GM18511 (cell line): ENCODE measurements around the gene FRAS1.
"Not testable (repeated sequence)": the region's sequence is repeated elsewhere in the genome, so short reads cannot be mapped to it uniquely, and the experiment has no call there.

ENCODE experiments used
- ATAC-seq: cut with Tn5 transposase; IDR thresholded peaks from one replicate; pipeline ENCODE4 v1.9.1; 2021; ENCODE audit warnings: mild to moderate bottlenecking, moderate library complexity; ENCODE audit not compliant: unreplicated experiment

Gene FRAS1, protein sequence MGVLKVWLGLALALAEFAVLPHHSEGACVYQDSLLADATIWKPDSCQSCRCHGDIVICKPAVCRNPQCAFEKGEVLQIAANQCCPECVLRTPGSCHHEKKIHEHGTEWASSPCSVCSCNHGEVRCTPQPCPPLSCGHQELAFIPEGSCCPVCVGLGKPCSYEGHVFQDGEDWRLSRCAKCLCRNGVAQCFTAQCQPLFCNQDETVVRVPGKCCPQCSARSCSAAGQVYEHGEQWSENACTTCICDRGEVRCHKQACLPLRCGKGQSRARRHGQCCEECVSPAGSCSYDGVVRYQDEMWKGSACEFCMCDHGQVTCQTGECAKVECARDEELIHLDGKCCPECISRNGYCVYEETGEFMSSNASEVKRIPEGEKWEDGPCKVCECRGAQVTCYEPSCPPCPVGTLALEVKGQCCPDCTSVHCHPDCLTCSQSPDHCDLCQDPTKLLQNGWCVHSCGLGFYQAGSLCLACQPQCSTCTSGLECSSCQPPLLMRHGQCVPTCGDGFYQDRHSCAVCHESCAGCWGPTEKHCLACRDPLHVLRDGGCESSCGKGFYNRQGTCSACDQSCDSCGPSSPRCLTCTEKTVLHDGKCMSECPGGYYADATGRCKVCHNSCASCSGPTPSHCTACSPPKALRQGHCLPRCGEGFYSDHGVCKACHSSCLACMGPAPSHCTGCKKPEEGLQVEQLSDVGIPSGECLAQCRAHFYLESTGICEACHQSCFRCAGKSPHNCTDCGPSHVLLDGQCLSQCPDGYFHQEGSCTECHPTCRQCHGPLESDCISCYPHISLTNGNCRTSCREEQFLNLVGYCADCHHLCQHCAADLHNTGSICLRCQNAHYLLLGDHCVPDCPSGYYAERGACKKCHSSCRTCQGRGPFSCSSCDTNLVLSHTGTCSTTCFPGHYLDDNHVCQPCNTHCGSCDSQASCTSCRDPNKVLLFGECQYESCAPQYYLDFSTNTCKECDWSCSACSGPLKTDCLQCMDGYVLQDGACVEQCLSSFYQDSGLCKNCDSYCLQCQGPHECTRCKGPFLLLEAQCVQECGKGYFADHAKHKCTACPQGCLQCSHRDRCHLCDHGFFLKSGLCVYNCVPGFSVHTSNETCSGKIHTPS (N-terminal part only)

GRCh38 chr4:78057135-78057599 is at the start of gene FRAS1:
Gene FRAS1 (plus strand): TSS chr4:78057323. CDS start chr4:78058010, 687 bp downstream.
- ATAC-seq: peak; percentile 44

- not testable (repeated sequence) for ATAC-seq
Measured at GRCh38 chr4:78011003-78011402, 46.1 kb upstream of the FRAS1 start.

DNA sequence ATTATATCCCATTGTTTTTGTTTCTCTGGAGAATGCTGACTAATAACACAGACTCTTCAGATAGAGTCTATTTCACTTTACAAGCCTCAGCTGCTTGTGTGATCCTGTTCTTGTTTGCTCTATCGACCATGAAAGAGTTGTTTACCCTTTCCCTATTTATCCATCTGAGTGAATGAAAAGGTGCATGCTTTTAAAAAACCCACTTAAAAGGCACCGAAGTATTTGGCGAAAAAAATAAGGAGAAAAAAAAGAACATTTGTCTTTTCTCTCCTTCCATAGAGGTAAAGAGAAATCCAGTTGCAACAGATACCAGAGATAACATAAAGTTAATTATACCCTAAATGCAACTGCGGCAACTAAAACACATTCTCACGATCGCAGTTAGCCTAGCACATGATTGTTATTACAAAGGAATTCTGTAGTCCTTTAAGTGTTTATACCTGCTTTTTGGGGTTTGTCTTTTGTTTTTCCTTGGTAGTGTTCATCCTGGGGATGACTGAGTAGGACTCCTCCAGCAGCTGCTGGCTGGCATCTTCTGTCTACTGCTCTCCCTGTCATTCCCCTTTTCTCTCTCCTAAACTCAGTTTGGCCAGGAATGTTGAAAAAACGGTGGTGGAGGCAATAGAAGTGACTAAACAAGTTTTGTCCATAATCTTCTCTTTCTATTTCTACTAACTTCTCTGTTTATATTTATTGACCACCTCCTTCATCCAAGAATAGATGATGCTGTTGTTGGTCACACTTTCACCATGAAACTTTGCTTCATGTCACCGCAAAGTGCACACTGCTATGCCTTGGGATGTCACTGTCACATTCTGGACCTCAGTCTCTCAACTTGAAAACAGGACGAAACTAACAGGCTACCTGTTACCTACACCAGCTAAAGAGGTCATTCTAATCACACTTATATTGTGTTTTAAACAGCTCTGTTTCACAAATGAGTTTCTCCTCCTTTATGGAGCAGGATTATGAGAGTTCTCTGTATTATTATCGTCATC is 41.9 kb upstream of the FRAS1 start:
- ATAC-seq: no peak

DNA sequence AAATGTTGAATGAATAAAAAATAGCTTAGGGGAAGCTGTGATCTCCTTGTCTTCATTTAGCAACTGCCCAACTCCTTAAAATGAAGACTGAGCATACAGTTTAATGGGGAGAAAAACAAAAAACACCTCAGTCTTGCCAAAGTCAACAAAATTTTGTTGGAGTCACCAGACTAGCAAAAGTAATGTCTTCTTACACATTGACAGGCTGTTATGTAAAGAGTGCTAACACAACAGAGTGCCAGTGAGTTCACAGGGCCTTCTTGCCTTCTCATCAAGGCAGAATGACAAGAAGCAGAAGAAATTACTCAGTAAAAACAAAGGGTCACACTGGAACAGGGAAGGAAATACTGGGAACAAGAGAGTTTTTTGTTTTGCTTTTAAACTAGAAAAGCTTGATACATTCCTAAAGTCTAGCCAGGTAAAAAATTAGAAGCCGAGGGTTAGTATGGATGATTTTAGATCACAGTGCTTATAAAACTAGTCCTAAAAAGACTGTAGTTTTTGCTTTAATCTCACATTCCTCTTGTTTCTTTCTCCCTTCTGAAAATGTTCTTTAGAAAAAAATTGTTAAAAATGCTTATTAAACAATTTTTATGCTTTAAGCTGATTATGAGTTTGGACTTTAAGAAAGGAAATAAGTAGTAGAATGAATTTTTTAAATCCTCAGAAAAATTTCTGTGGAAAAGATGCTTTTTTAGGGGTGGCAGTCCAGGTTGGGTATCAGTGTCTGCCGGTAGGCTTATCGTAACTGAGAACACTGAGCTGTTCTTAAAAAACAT is 38.7 kb upstream of the FRAS1 start:
- no peak for ATAC-seq

- no peak for ATAC-seq
Measured at GRCh38 chr4:78019414-78019813, 37.7 kb upstream of the FRAS1 start.

DNA sequence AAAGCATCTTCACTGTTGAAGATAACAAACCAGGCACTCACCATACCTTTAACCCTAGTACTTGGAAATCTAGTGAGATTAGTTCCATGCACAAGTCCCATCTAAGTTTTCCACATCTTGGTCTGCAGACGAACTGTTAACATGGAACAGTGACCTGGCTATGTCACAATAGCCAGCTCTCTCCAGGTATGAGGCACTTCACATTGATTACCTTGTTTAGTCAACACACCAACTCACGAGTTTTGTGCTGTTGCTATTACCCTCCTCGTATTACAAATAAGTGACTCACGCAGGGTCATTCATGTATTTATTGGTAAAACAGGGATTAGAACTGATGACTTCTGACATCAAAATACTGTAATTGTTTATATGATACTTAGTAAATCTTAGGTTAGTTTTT is 36.4 kb upstream of the FRAS1 start:
- no peak for ATAC-seq

- no peak for ATAC-seq
Measured at GRCh38 chr4:78022517-78022916, 34.6 kb upstream of the FRAS1 start.

DNA sequence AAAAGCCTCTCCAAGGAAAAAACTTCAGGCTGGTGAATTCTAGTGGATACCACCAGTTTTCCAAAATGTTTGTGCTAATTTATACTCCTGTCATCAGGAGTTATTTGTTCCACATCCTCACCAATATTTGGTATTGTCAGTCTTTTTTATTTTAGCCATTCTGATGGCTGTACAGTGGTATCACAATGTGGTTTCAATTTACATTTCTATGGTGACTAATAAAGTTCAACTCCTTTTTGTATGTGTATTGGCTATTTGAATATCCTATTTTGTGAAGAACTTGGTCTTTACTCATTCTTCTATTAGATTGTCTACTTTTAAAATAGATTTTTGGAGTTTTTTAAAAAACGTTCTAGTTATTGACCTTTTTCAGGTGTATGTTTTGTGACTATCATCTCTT is 33.0 kb upstream of the FRAS1 start:
- ATAC-seq: no peak

- ATAC-seq: no peak
Measured at GRCh38 chr4:78024576-78025091, 32.5 kb upstream of the FRAS1 start.

- ATAC-seq: no peak
Measured at GRCh38 chr4:78031417-78031950, 25.6 kb upstream of the FRAS1 start.

- ATAC-seq: no peak
Measured at GRCh38 chr4:78032446-78032845, 24.7 kb upstream of the FRAS1 start.

GRCh38 chr4:78032929-78033328 is 24.2 kb upstream of the FRAS1 start:
- no peak for ATAC-seq

DNA sequence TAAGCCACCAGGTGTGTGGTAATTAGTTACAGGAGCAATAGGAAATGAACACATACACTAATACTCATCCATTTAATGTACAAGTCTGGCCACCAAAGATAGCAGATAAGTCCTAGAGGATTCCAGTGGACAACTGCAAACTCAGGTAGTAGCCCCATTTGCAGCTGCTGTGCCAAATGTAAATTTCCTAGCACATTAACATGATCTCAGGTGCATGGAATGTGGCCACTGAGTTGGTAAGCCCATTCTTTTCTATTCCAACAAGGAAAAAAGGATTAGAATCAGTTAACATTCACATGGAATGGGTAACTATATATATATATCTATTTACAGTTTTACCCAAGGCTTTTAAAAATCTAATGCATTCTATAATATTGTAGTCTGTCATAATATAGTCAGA is 23.3 kb upstream of the FRAS1 start:
- ATAC-seq: no peak

GRCh38 chr4:78038704-78039103 is 18.4 kb upstream of the FRAS1 start:
- no peak for ATAC-seq

DNA sequence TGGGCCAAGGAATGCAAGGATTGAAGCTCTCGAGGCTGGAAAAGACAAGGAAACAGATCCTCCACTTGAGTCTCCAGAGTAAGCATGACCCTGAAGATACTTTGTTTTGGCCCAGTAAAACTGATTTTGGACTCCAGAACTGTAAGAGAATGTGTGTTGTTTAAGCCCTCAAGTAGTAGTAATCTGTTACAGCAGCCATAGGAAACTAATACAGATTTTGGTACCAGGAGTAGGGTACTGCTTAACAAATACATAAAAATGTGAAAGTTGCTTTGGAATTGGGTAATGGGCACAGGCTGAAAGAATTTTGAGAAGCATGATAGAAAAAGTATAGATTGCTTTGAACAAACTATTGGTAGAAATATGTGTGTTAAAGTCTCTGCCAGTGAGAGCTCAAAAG is 17.4 kb upstream of the FRAS1 start:
- no peak for ATAC-seq

GRCh38 chr4:78040431-78040830 is 16.7 kb upstream of the FRAS1 start:
- no peak for ATAC-seq

GRCh38 chr4:78047366-78047765 is 9.8 kb upstream of the FRAS1 start:
- no peak for ATAC-seq

DNA sequence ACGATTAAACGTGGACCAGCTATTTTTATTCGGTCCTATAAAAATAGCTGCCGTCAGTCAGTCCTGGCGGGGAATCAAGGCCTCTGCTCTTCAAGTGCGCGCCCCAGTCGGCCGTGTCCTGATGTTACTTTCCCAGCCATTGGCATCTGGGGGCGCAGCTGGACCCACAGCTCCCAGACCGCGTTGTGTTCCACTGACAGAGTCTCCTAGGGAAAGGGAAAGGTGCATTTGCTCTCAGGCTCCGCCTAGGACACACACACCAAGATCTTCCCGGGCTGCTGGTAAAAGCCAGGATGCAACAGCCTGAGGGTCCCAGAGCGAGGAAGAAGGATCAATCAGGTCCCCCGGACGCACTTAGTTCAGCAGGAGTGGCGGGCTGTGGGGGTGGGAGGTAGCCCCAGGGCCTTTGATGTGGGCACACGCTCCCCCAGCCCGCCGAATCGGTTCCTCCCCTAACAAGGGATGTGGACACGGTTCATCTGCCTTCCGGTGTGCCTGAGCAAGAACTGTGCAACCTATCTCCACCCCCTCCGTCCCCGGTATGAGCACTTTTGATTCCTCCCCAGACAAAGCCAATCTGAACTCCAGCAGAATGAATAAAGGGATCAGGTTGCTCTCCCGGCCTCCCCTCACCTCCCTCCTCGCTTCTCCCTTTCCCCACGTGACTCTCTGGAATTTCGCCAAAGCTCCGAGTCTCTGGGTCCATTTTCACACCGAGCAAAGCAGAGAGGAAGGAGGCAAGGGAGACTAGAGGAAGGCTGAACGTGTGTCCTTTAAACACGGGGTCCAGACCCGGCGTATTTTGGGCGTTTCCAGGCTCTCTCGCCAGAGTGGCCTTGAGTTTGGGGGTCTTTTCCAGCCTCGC is 626 bp upstream of the FRAS1 start:
- peak; percentile 74 for ATAC-seq
